ENCODE data around the gene TRMT11.
A peak's percentile ranks its signal among the peaks of the same experiment; 100 is the strongest.

The TRMT11 gene

DNA sequence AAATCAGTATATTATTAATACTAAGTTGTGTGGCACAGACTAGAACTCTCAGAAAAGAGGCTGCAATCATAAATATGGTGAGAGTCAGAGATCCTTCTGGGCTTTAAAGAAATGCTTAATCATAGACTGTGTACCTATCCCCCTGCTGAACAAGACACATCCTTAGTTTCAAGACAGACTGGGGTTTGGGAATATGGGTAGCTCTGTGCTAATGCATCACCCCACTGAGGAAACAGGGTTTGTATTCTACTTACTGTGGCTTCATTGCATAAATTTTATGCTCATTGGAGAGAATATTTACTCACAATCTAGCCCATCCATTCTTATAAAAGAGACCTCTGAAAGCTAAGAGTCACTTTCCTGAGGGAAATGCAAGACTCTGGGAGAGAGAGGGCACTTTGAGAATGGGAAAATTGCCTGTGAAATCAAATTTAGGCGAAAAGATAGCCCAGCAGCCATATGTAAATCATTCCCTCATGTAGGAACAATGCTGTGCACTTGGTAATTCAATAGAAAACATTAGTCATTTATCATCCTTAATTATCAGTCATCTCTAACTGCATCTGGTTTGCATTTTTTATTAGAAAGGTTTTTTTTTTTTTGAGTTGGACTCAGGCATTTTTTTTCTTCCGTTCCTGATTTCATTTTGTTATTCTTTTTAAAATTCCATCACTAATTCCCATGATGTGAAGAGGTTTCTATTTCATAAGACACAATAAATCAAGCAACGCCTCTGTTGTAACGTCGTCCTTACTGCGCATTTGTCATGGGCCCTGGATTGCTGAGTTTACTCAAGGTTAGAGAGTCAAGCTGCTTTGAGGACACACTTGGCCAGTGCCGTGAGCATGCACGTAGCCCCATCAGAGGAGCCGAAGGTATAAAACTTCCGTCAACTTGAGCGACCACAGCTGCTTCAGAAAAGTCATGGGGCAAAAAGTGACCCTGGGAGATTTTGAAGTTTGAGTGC lies 91.8 kb downstream of the TRMT11 start:
- DNase-seq = peak; percentile 61

DNA sequence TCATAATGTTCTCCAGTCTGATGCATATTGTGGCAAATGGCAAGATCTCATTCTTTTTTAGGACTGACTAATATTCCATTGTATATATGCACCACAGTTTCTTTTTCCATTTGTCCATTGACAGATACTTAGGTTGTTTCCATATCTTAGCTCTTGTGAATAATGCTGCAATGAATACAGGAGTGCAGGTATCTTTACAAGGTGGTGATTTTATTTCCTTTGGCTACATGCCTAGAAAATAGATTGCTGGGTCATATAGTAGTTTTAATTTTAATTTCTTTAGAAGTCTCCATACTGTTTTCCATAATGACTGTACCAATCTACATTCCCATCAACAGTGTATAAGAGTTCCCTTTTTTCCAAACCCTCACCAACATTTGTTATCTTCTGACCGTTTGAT lies 97.5 kb downstream of the TRMT11 start:
- no peak for DNase-seq

DNA sequence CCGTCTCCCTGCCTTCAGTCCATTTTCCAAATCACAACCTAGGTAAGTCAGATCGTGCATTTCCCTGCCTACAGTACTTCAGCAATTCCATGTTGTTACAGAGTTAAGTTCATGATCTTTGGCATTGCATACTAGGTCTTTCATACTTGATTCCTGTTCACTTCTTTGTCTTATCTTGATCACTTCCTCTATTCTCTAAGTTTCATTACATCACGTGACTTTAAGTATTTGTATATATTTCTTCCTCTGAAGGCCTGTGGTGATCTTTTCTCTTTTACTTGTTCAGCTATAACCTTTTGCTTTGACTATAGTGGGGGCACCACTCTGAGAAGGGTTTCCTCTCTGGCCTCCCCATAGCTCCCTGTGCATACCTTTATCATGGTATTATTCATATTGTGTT lies 100.2 kb downstream of the TRMT11 start:
- DNase-seq = no peak

All from fibroblast of skin of right biceps (primary cell).